NOMO-1 (cell line): ENCODE results near the gene FLOT1.
A peak's percentile ranks its signal among the peaks of the same experiment; 100 is the strongest.

ENCODE experiments used
- DNase-seq, 2 experiments: peaks; one replicate each; lab custom pipeline; 2025; ENCODE audit not compliant: unreplicated experiment in 2 of 2; lab: John Stamatoyannopoulos, UW

Gene FLOT1

GRCh38 chr6:30705620-30706019 lies 36.9 kb downstream of the FLOT1 start:
- no peak for DNase-seq

GRCh38 chr6:30703821-30704220 lies 38.7 kb downstream of the FLOT1 start:
- no peak for DNase-seq

GRCh38 chr6:30703011-30703410 lies 39.5 kb downstream of the FLOT1 start:
- no peak for DNase-seq

- no peak for DNase-seq
These were observed 42.1 kb downstream of the FLOT1 start for GRCh38 chr6:30700340-30700739.

- no peak for DNase-seq
These were observed 46.1 kb downstream of the FLOT1 start for GRCh38 chr6:30696432-30696831.

- no peak for DNase-seq
These were observed 51.2 kb downstream of the FLOT1 start for GRCh38 chr6:30691208-30691847.

GRCh38 chr6:30690403-30691207 lies 51.9 kb downstream of the FLOT1 start, which contains the start of gene NRM:
Gene NRM (minus strand): TSS chr6:30690984. CDS start chr6:30690974, 10 bp downstream.
- DNase-seq = peak; percentile 73 to 83

- DNase-seq = no peak
These were observed 52.5 kb downstream of the FLOT1 start for GRCh38 chr6:30689985-30690384.

GRCh38 chr6:30689022-30689865 lies 53.2 kb downstream of the FLOT1 start:
- no peak for DNase-seq

- DNase-seq = no peak
These were observed 53.9 kb downstream of the FLOT1 start for GRCh38 chr6:30688569-30688968.

GRCh38 chr6:30687659-30688431 lies 54.6 kb downstream of the FLOT1 start:
- DNase-seq = no peak

GRCh38 chr6:30686908-30687658 lies 55.4 kb downstream of the FLOT1 start:
- peak; percentile 92 to 95 for DNase-seq

- DNase-seq = peak; percentile 27 to 59
These were observed 56.2 kb downstream of the FLOT1 start, which contains the start of gene PPP1R18 for GRCh38 chr6:30686009-30686907. Gene PPP1R18 (minus strand): TSS chr6:30686645. CDS start chr6:30686018, 627 bp downstream.

- peak; percentile 11 to 15 for DNase-seq
These were observed 57.1 kb downstream of the FLOT1 start for GRCh38 chr6:30685157-30686008.

GRCh38 chr6:30684386-30685156 lies 57.9 kb downstream of the FLOT1 start:
- peak; percentile 50 to 61 for DNase-seq

GRCh38 chr6:30683980-30684338 lies 58.5 kb downstream of the FLOT1 start:
- DNase-seq = no peak
